Germinal center (tissue), 1 donor: ENCODE results near the gene MIGA2.
"Not testable (repeated sequence)": the region's sequence is repeated elsewhere in the genome, so short reads cannot be mapped to it uniquely, and the experiment has no call there.

Source experiments
- DNase-seq: peaks from one replicate; pipeline ENCODE4 v3.0.0; 2012; ENCODE audit warnings: mixed read lengths, low spot score

Gene MIGA2

GRCh38 chr9:129102095-129102525, 65.7 kb downstream of the MIGA2 start:
- DNase-seq: no peak

DNA sequence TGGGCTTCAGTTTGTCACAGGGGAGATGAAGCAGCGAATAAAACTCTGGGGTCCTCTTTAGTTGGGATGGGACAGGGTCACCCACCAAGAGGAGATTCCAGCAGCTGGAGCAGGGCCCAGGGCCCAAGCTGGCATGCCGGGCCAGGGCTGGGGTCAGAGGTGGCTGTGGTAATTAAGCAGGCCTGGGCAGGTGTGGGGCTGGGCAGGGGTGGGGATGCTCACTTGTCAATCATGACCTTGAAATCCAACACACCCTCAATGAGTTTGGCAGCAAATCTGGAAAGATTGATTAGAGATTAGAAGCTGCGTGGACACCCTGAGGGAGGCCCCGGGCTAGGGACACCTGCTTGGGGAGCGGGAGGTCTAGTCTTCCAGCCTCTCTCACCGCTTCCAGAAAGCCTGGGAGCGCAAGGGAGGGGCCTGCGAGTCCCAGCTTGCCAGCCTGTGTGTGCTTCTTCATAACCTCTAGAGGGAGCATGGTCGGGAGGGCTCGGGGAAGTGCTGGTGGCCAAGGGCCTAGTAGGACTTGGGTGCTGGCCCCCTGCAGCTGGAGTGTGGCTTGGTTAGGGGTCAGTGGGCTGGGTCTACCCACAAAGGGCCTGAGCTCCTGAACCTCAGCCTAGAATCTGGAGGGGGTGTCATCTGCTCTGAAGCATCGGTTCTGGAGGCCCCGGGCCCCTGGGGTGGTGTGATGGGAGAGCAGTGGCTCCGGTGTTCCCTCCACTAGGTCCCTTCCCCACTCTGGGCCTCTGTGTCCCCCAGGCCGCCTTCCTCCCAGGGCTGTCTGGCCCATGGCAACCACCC, 66.6 kb downstream of the MIGA2 start:
- peak; percentile 42 for DNase-seq

- DNase-seq: no peak
Measured at GRCh38 chr9:129103595-129103965, 67.2 kb downstream of the MIGA2 start.

GRCh38 chr9:129104051-129104450, 67.6 kb downstream of the MIGA2 start:
- no peak for DNase-seq

DNA sequence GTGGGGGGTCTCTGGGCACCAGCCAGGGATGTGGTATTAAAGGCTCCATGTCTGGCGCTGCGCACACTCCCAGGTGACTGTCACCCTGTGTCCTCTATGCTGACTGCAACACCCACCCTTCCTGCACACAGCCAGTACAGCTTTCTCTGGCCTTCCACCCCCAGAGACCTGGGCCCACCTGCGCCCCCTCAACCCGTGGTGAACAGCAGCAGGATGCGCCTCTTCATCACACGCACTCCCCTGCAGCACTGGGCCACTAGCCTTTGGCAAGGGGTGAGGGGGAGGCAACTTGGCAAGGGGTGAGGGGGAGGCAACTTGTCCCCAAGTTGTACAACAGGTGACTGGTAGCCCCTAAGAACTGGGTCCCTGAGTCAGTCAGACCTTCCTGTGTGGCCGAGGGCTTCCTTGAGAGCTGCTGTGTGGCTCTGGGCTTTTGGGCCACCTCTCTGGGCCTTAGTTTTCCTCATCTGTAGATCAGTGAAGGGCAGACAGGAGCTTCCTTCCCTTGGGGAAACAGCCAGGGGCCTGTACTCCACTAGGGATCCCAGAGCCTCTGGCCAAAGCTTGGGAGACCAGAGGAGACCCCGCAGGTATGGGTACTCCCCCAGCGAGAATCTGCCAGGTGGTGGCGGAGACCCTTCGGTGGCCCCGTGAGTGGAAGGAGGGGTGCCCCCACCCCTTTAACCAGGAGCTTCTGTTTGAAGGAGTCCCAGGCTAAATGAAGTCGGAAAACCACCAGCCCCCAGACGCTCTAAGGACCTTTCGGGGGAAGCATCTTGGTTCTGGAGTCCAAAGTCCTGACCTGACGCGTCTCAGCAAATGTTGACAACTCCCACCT, 69.7 kb downstream of the MIGA2 start:
- no peak for DNase-seq

GRCh38 chr9:129107651-129108050, 71.2 kb downstream of the MIGA2 start:
- DNase-seq: no peak

DNA sequence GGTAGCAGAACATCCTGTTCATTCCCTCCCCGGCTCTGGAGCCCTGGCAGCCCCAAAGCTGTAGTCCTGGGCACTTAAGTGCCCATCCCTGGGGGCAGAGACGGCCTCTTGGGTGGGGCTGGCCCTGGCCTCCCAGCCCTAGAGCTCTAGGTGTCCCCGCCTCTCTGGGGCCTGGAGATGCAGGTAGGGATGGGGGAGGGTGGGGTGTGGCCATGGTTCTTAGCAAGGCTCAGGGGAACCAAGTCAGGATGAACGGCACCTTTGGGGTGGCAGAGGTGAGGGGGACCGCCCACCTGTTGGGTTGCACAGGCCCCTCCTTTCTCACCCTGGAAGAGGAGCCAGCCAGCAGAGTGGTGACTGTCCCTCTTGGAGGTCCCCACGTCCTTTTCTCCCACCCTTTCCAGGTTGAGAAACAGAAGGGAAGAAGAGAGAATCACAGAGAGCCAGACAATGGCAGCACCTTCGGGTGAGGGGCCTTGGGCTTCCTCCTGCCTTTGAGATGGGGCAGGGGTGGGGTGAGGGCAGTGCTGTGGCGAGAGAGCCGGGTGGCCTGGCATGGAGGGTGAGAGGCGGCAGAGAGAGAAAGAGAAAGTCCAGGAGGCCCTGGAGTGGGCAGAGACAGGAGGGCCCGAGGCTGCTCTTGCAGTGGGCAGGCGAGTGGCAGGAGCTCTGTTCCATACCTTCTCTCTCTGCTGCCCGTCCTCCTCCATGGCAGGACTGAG, 71.8 kb downstream of the MIGA2 start:
- no peak for DNase-seq

GRCh38 chr9:129108805-129109536, 72.5 kb downstream of the MIGA2 start:
- DNase-seq: no peak

GRCh38 chr9:129109537-129109903, 73.1 kb downstream of the MIGA2 start:
- DNase-seq: no peak

DNA sequence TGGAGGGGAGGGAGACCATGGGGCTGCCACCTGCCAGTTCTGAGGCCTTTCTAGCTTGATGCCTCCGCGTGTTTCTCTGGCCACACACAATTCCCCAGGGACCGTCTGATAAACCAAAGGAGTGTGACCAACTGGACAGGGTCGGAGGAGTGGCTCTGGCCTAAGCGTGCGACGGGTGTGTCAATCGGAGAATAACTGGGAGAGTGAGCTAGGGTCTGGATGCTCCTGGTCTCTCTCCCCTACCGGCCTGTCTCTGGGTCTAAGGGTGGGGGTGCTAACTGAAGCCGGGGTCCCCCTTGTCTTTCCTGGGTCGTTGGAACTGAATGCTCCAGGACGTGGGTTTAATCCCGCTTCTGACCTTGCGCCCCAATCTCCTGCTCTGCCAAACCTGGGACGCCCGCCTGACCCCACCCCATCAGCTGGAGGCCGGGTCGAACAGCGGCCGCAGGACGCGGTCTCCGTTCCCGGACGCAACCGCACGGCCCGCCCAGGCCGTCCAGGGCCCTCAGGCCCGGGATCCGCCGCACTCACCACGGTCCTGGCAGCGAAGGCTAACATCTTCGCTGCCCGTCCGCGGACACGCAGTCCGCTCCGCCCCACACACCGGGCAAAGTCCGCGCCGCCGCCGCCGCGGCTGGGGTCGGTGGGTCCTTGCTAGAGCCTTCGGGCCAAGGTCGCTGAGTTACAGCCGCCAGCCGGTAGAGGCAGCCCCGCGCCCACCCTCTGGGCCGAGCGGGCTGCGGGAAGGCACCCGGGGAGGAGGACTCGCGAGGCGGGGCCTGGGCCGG, 73.7 kb downstream of the MIGA2 start:
- DNase-seq: peak; percentile 27

- DNase-seq: peak; percentile 100
Measured at GRCh38 chr9:129110740-129111527, 74.5 kb downstream of the MIGA2 start, which contains the start of the genes CRAT and PTPA. Gene CRAT, minus strand, starts transcription at chr9:129110793. Its CDS starts 284 bp downstream, at chr9:129110509. Gene PTPA, plus strand, starts transcription at chr9:129111415. Its CDS starts 186 bp downstream, at chr9:129111601.

DNA sequence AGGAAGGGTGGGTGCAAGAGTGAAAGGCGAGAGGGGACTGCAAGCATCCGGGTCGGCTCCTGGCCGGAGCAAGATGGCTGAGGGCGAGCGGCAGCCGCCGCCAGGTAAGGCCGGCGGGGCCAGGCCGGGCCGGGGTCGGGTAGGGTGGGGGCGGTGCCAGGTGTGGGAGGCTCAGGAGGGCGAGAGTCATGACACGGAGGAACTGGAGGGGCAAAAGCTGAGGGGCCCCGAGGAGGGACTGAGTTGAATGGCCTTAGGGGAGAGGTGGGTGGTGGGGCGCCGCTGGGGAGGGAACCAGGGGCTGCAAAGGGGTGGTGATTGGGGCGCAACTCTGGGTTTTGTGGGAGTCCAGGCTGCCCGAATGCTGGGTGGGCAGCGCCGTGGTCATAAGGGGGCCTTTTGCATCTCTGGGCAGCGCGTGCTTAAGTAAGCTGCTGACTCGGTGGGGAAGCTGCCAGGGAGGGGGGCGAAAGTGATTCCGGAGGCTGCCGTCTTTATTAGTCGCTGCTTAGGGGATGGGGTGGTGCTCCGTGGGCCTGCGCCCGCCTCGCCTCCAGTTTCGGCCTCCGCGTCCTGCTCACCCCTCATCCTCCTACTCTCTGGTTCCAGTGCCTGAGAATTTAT, 75.2 kb downstream of the MIGA2 start:
- DNase-seq: peak; percentile 52

- not testable (repeated sequence) for DNase-seq
Measured at GRCh38 chr9:129112526-129112925, 76.1 kb downstream of the MIGA2 start.

GRCh38 chr9:129113645-129114304, 77.3 kb downstream of the MIGA2 start:
- DNase-seq: no peak

DNA sequence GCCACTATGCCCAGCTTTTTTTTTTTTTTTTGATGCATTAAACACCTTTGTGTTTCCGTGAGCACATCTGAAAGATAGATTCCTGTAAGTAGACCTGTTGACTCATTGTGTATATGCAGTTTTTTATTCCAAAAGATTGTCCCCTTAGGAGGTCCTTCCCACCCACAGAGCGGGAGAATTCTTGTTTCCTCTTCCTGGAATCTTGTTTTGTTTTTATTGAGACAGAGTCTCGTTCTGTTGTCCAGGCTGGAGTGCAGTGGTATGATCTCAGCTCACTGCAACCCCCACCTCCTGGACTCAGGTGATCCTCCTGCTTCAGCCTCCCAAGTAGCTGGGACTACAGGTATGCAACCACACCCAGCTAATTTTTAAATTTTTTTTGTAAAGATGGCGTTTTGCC, 82.4 kb downstream of the MIGA2 start:
- no peak for DNase-seq

DNA sequence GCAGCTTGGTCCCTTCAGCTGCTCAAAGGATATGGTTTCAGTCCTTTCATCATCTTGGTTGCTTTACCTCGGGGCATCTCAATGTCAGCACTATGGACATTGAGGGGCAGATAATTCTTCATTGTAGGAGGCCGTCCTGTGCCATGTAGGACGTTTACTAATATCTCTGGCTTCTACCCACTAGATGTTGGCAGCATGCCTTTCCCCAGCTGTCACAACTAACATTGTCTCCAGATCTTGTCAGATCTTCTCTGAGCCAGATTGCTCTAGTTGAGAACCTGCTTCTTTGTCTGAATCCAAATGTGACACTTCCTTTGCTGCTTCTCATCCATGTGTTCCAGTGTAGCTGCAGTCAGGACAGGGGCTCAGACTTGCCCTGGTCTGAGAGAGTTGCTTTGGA, 85.1 kb downstream of the MIGA2 start:
- no peak for DNase-seq
